ENCODE data around the gene IRX6. TPM values are rescaled to one million over a fixed set of nuclear protein-coding genes. Genes with fewer than 3 reads are reported as not detected.

The IRX6 gene
- total and polyA plus RNA-seq, 2 of the 13 experiments (the other 11 are each of a cell fraction or from before 2014, with no cell fraction given), result not detected

GRCh38 chr16:55379876-55380390 lies 55.9 kb downstream of the IRX6 start:
- Histone ChIP-seq H3K36me3 (replicated peaks in 1 of 2; ENCODE audit: control insufficient read depth in 1 of 2, insufficient read depth in 2 of 2, low read length in 2 of 2) (no peaks in the 10 kb centered on the region), H3K4me1 (ENCODE audit: insufficient read depth, low read length) (peaks cover 7% of the 10 kb centered on the region), H3K9ac (ENCODE audit: insufficient read depth, low read depth, low read length) (no peak overlapping the region), H3K79me2 (ENCODE audit: insufficient read depth, low read length) (no peaks in the 10 kb centered on the region), H3K4me3 (replicated peaks in 1 of 3; ENCODE audit: insufficient read depth in 1 of 3, low read depth in 2 of 3, low read length in 3 of 3) (no peak overlapping the region), H2AFZ (ENCODE audit: low read length) (no peak overlapping the region), H3K9me3 (ENCODE audit: low read length) (no peaks in the 10 kb centered on the region), H3K4me2 (ENCODE audit: low read depth, low read length) (no peak overlapping the region), H3K27ac (ENCODE audit: extremely low read length, insufficient read depth, low read length) (no peak overlapping the region), H4K20me1 (ENCODE audit: insufficient read depth, low read length) (no peaks in the 10 kb centered on the region), H3K27me3 (ENCODE audit: control insufficient read depth in 1 of 2, insufficient read depth in 2 of 2, low read length in 2 of 2) (no peaks in the 10 kb centered on the region)
- ChIA-PET POLR2A (no interaction called here), CTCF (ENCODE audit: low intra/inter-chr PET ratio, low total read pairs) (no interaction called here)
- DNase-seq (ENCODE audit: low spot score), result no peak
- TF ChIP-seq ZFP41 (CRISPR knock-in tag; IDR thresholded peaks at IDR 0.05; ENCODE audit: borderline replicate concordance), result no peak
- no peak for TF ChIP-seq MTF2 (CRISPR knock-in tag; IDR thresholded peaks at IDR 0.05; ENCODE audit: borderline replicate concordance)
- no peak for TF ChIP-seq ZNF33B (CRISPR knock-in tag; IDR thresholded peaks at IDR 0.05)
- no peak for TF ChIP-seq ZNF432 (CRISPR knock-in tag; IDR thresholded peaks at IDR 0.05; ENCODE audit: borderline replicate concordance)
- no peak for TF ChIP-seq ZNF441 (CRISPR knock-in tag; IDR thresholded peaks at IDR 0.05; ENCODE audit: borderline replicate concordance)
- TF ChIP-seq, protein P1, sequence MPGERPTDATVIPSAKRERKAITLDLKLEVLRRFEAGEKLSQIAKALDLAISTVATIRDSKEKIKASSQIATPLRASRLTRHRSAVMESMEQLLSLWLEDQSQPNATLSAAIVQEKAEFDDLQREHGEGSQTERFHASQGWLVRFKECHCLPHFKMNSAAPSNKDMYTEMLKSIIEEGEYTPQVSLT (CRISPR knock-in tag; IDR thresholded peaks at IDR 0.05; ENCODE audit: borderline replicate concordance, low read depth), result no peak
- no peak for TF ChIP-seq HNRNPLL (IDR thresholded peaks at IDR 0.05; ENCODE audit: low read depth, low read length, poor library complexity, severe bottlenecking)
- no peak for TF ChIP-seq PAXIP1 (CRISPR knock-in tag; conservative IDR thresholded peaks at IDR 0.05)
- TF ChIP-seq MXI1 (IDR thresholded peaks at IDR 0.05; ENCODE audit: borderline replicate concordance, low read depth, low read length), result no peak
- no peak for TF ChIP-seq ZNF552 (CRISPR knock-in tag; IDR thresholded peaks at IDR 0.05; ENCODE audit: borderline replicate concordance)
- no peak for TF ChIP-seq ZNF558 (CRISPR knock-in tag; IDR thresholded peaks at IDR 0.05; ENCODE audit: borderline replicate concordance)
- TF ChIP-seq SYNCRIP (IDR thresholded peaks at IDR 0.05; ENCODE audit: insufficient read depth, low read depth, low read length), result no peak
- no peak for TF ChIP-seq ZBTB7B (CRISPR knock-in tag; IDR thresholded peaks at IDR 0.05)
- no peak for TF ChIP-seq ADNP (CRISPR knock-in tag; IDR thresholded peaks at IDR 0.05)
- no peak for TF ChIP-seq ZNF709 (CRISPR knock-in tag; IDR thresholded peaks at IDR 0.05)
- no peak for TF ChIP-seq SUZ12 (IDR thresholded peaks at IDR 0.05; ENCODE audit: low read depth, low read length)
- no peak for TF ChIP-seq PATZ1 (CRISPR knock-in tag; IDR thresholded peaks at IDR 0.05)
- no peak for TF ChIP-seq NCOA1 (CRISPR knock-in tag; IDR thresholded peaks at IDR 0.05)
- no peak for TF ChIP-seq ZNF496 (CRISPR knock-in tag; IDR thresholded peaks at IDR 0.05; ENCODE audit: insufficient replicate concordance)
- intact Hi-C loops (cut with micrococcal nuclease; ENCODE audit: unreplicated experiment) (no loop called here), in situ Hi-C loops (cut with HindIII; ENCODE audit: extremely low pct_ligation_motif_present, low pct_unique_long_range_greater_than_20kb) (no loop called here)
- FAIRE-seq, result no peak
- 23% methylated on average over 7 of the region's 7 CpGs for WGBS (ENCODE audit: low lambda C conversion rate)
- BruUV-seq (replicated peaks), result no TSS peak
- ATAC-seq, result no peak

Measured in HepG2 (cell line).